MM.1S (cell line): ENCODE results near the gene VSTM2L.

Source experiments
- DNase-seq: peaks from one replicate; pipeline ENCODE4 v3.0.0-alpha.2; 2015
- H2AFZ ChIP-seq: fragments of 300-600 bp; sonication (generic); 2 replicates; pipeline ENCODE4 v1.6.0; 2016; ENCODE audit warnings: antibody characterized with exemption, low read length
- H3F3A ChIP-seq: fragments of 300-600 bp; sonication (generic); 2 replicates; pipeline ENCODE4 v1.6.1; 2016; ENCODE audit warnings: mild to moderate bottlenecking, antibody characterized with exemption, low read length, moderate library complexity, mixed read lengths; ENCODE audit not compliant: insufficient read depth
- H3K27ac ChIP-seq: fragments of 300-600 bp; sonication (generic); 2 replicates; pipeline ENCODE4 v1.5.1; 2016; ENCODE audit warnings: mild to moderate bottlenecking, low read length
- H3K27me3 ChIP-seq: fragments of 300-600 bp; sonication (generic); replicated peaks from 2 replicates; pipeline ENCODE4 v1.6.0; 2016; ENCODE audit warnings: low read length; ENCODE audit not compliant: insufficient read depth
- H3K36me3 ChIP-seq: fragments of 300-600 bp; sonication (generic); replicated peaks from 2 replicates; pipeline ENCODE4 v1.6.1; 2016; ENCODE audit warnings: mild to moderate bottlenecking, low read length, mixed read lengths; ENCODE audit not compliant: insufficient read depth
- H3K4me1 ChIP-seq: fragments of 300-600 bp; sonication (generic); 2 replicates; pipeline ENCODE4 v1.6.1; 2016; ENCODE audit warnings: low read length, mixed read lengths
- H3K4me2 ChIP-seq: fragments of 300-600 bp; sonication (generic); 2 replicates; pipeline ENCODE4 v1.6.0; 2016; ENCODE audit warnings: low read depth, low read length
- H3K4me3 ChIP-seq: fragments of 300-600 bp; sonication (generic); 2 replicates; pipeline ENCODE4 v1.5.1; 2016; ENCODE audit warnings: low read length, mixed read lengths
- H3K79me2 ChIP-seq: fragments of 300-600 bp; sonication (generic); 2 replicates; pipeline ENCODE4 v1.6.1; 2016; ENCODE audit warnings: mixed run types, low read length, mixed read lengths
- H3K9ac ChIP-seq: fragments of 300-600 bp; sonication (generic); 2 replicates; pipeline ENCODE4 v1.6.1; 2016; ENCODE audit warnings: low read length, mixed read lengths
- H3K9me2 ChIP-seq: fragments of 300-600 bp; sonication (generic); replicated peaks from 2 replicates; pipeline ENCODE4 v1.6.1; 2016; ENCODE audit warnings: mild to moderate bottlenecking, low read length, mixed read lengths; ENCODE audit not compliant: insufficient read depth
- H3K9me3 ChIP-seq: fragments of 300-600 bp; sonication (generic); replicated peaks from 2 replicates; pipeline ENCODE4 v1.6.1; 2016; ENCODE audit warnings: mild to moderate bottlenecking, low read length, mixed read lengths; ENCODE audit not compliant: insufficient read depth
- H4K20me1 ChIP-seq: fragments of 300-600 bp; sonication (generic); 2 replicates; pipeline ENCODE4 v1.6.1; 2016; ENCODE audit warnings: mild to moderate bottlenecking, low read length, moderate library complexity, mixed read lengths; ENCODE audit not compliant: insufficient read depth
- CTCF ChIP-seq: fragments of 300-600 bp; sonication (generic); IDR thresholded peaks from 2 replicates; pipeline ENCODE4 v1.5.1; 2016; ENCODE audit warnings: antibody characterized with exemption, low read length, mixed read lengths
- EZH2 ChIP-seq: fragments of 300-600 bp; sonication (generic); optimal IDR thresholded peaks from 2 replicates; pipeline ENCODE3; 2017; ENCODE audit warnings: low read depth, mild to moderate bottlenecking, antibody characterized with exemption, low read length, mixed read lengths
- EZH2phosphoT487 ChIP-seq: fragments of 300-600 bp; sonication (generic); IDR thresholded peaks from 2 replicates; pipeline ENCODE4 v1.6.1; 2018; ENCODE audit warnings: antibody characterized with exemption, low read length

Gene VSTM2L

GRCh38 chr20:37934634-37935375, 31.9 kb downstream of the VSTM2L start:
- Histone ChIP-seq H4K20me1 (no peaks in the 10 kb centered on the region), H2AFZ (no peak overlapping the region), H3K4me1 (no peaks in the 10 kb centered on the region), H3F3A (no peaks in the 10 kb centered on the region), H3K9me3 (no peaks in the 10 kb centered on the region), H3K4me2 (no peak overlapping the region), H3K27me3 (peaks cover 41% of the 10 kb centered on the region), H3K4me3 (no peak overlapping the region), H3K36me3 (no peaks in the 10 kb centered on the region), H3K79me2 (no peaks in the 10 kb centered on the region), H3K9me2 (no peaks in the 10 kb centered on the region), H3K9ac (no peak overlapping the region), H3K27ac (no peak overlapping the region)
- DNase-seq, result no peak
- no peak for TF ChIP-seq CTCF
- TF ChIP-seq EZH2, result no peak
- no peak for TF ChIP-seq EZH2phosphoT487

GRCh38 chr20:37935435-37935834, 32.5 kb downstream of the VSTM2L start:
- no peak for TF ChIP-seq EZH2
- Histone ChIP-seq H3K79me2 (no peaks in the 10 kb centered on the region), H3K27me3 (peaks cover 34% of the 10 kb centered on the region), H4K20me1 (no peaks in the 10 kb centered on the region), H3K4me1 (no peaks in the 10 kb centered on the region), H3K27ac (no peak overlapping the region), H2AFZ (no peak overlapping the region), H3K4me2 (no peak overlapping the region), H3K9ac (no peak overlapping the region), H3K9me3 (no peaks in the 10 kb centered on the region), H3K36me3 (no peaks in the 10 kb centered on the region), H3K4me3 (no peak overlapping the region), H3K9me2 (no peaks in the 10 kb centered on the region), H3F3A (no peaks in the 10 kb centered on the region)
- DNase-seq, result no peak

- Histone ChIP-seq H3K4me1 (no peaks in the 10 kb centered on the region), H3K27me3 (peaks cover 28% of the 10 kb centered on the region), H3K9me2 (no peaks in the 10 kb centered on the region), H3F3A (no peaks in the 10 kb centered on the region), H4K20me1 (no peaks in the 10 kb centered on the region), H3K9ac (no peak overlapping the region), H2AFZ (no peak overlapping the region), H3K9me3 (no peaks in the 10 kb centered on the region), H3K36me3 (no peaks in the 10 kb centered on the region), H3K27ac (no peak overlapping the region), H3K4me3 (no peak overlapping the region), H3K79me2 (no peaks in the 10 kb centered on the region), H3K4me2 (no peak overlapping the region)
- no peak for TF ChIP-seq CTCF
- no peak for TF ChIP-seq EZH2phosphoT487
- TF ChIP-seq EZH2, result no peak
- no peak for DNase-seq
These were observed 33.1 kb downstream of the VSTM2L start for GRCh38 chr20:37936041-37936440.

- Histone ChIP-seq H2AFZ (no peak overlapping the region), H3K27ac (no peak overlapping the region), H3K4me3 (no peak overlapping the region), H3K79me2 (no peaks in the 10 kb centered on the region), H4K20me1 (no peaks in the 10 kb centered on the region), H3K9me3 (no peaks in the 10 kb centered on the region), H3K36me3 (no peaks in the 10 kb centered on the region), H3K9me2 (no peaks in the 10 kb centered on the region), H3K4me2 (no peak overlapping the region), H3F3A (no peaks in the 10 kb centered on the region), H3K9ac (no peak overlapping the region), H3K27me3 (peaks cover 24% of the 10 kb centered on the region), H3K4me1 (no peaks in the 10 kb centered on the region)
- no peak for DNase-seq
- no peak for TF ChIP-seq EZH2
- no peak for TF ChIP-seq CTCF
- TF ChIP-seq EZH2phosphoT487, result no peak
These were observed 33.5 kb downstream of the VSTM2L start for GRCh38 chr20:37936451-37936850.
